ENCODE measurements around the gene AGBL5. TPM values are rescaled to one million over a fixed set of nuclear protein-coding genes. Genes with fewer than 3 reads are reported as not detected.
A peak's percentile ranks its signal among the peaks of the same experiment; 100 is the strongest.

The AGBL5 gene
- total and polyA plus RNA-seq, 2 of the 13 experiments (the other 11 are each of a cell fraction or from before 2014, with no cell fraction given): 55.9 to 73.3 TPM

DNA sequence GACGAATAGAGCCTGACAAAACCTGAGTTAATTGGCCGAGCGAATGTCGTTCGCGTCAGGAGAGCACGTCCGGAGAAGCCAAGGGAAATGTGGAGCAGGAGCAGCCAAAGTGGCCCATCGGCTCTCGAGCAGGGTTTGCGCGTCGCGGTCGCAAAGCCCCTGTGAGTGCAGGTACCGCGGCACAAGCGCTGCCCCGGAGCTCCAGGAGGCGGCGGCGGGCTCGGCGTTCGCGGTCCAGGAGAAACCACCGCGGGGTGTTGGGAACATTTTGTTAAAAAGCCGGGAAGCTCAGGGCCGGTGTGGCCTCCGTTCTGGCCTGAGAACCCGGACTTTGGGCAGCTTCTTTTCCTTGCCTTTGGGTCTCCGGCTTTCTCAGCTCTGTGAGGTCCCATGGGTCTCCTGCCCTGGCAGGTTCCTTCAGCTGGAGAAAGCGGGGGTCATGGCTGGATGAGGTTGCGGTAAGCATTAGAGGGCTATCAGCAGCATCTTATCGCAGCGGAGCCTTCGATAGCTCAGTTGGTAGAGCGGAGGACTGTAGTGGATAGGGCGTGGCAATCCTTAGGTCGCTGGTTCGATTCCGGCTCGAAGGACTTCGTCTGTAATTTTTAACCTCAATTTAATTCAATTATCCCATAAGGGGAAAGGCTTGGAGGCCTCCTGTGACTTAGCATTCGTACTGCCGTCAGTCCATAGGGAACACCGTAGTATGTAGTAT, 1.0 kb upstream of the AGBL5 start (continued):
- TF ChIP-seq YY1 (IDR thresholded peaks at IDR 0.05; ENCODE audit: insufficient read depth, insufficient replicate concordance, low read depth, low read length) (peak; percentile 69), DDIT3 (CRISPR knock-in tag; IDR thresholded peaks at IDR 0.05) (no peak; the same call in 1 of the 2 replicates), ZNF746 (CRISPR knock-in tag; IDR thresholded peaks at IDR 0.05) (no peak; the same call in 1 of the 2 replicates), THAP9 (CRISPR knock-in tag; IDR thresholded peaks at IDR 0.05; ENCODE audit: borderline replicate concordance) (peak; percentile 66; the same call in 1 of the 2 replicates), ZNF766 (CRISPR knock-in tag; IDR thresholded peaks at IDR 0.05; ENCODE audit: borderline replicate concordance) (peak; percentile 21), ZNF780A (CRISPR knock-in tag; IDR thresholded peaks at IDR 0.05) (no peak; the same call in 1 of the 2 replicates), ZNF280B (CRISPR knock-in tag; IDR thresholded peaks at IDR 0.05; ENCODE audit: borderline replicate concordance) (peak; percentile 65; the same call in 1 of the 2 replicates), ERF (CRISPR knock-in tag; IDR thresholded peaks at IDR 0.05) (peak; percentile 1; the same call in 1 of the 2 replicates), ZBTB7B (CRISPR knock-in tag; IDR thresholded peaks at IDR 0.05) (peak; percentile 55), ZNF30 (CRISPR knock-in tag; IDR thresholded peaks at IDR 0.05) (no peak), HCFC1 (IDR thresholded peaks at IDR 0.05; ENCODE audit: low read depth, low read length) (0 out of 2 replicates have a peak, but pooled peaks have one; percentile 28), AFF4 (CRISPR knock-in tag; IDR thresholded peaks at IDR 0.05) (no peak), MED1 (CRISPR knock-in tag; IDR thresholded peaks at IDR 0.05) (no peak; the same call in 1 of the 2 replicates)
- TF ChIP-seq, protein P1, sequence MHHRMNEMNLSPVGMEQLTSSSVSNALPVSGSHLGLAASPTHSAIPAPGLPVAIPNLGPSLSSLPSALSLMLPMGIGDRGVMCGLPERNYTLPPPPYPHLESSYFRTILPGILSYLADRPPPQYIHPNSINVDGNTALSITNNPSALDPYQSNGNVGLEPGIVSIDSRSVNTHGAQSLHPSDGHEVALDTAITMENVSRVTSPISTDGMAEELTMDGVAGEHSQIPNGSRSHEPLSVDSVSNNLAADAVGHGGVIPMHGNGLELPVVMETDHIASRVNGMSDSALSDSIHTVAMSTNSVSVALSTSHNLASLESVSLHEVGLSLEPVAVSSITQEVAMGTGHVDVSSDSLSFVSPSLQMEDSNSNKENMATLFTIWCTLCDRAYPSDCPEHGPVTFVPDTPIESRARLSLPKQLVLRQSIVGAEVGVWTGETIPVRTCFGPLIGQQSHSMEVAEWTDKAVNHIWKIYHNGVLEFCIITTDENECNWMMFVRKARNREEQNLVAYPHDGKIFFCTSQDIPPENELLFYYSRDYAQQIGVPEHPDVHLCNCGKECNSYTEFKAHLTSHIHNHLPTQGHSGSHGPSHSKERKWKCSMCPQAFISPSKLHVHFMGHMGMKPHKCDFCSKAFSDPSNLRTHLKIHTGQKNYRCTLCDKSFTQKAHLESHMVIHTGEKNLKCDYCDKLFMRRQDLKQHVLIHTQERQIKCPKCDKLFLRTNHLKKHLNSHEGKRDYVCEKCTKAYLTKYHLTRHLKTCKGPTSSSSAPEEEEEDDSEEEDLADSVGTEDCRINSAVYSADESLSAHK (CRISPR knock-in tag; IDR thresholded peaks at IDR 0.05; ENCODE audit: borderline replicate concordance): 0 out of 2 replicates have a peak, but pooled peaks have one; percentile 27
- TF ChIP-seq, protein P2, sequence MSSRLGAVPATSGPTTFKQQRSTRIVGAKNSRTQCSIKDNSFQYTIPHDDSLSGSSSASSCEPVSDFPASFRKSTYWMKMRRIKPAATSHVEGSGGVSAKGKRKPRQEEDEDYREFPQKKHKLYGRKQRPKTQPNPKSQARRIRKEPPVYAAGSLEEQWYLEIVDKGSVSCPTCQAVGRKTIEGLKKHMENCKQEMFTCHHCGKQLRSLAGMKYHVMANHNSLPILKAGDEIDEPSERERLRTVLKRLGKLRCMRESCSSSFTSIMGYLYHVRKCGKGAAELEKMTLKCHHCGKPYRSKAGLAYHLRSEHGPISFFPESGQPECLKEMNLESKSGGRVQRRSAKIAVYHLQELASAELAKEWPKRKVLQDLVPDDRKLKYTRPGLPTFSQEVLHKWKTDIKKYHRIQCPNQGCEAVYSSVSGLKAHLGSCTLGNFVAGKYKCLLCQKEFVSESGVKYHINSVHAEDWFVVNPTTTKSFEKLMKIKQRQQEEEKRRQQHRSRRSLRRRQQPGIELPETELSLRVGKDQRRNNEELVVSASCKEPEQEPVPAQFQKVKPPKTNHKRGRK (CRISPR knock-in tag; IDR thresholded peaks at IDR 0.05): no peak

All from HepG2 (cell line).